Tibial nerve (tissue), 4 donors: ENCODE data around the gene LGALS1. TPM values are rescaled to one million over a fixed set of nuclear protein-coding genes. Genes with fewer than 3 reads are reported as not detected.

Experiments
- DNase-seq, 2 donors: peaks; one replicate each; pipeline ENCODE4 v3.0.0-alpha.2; 2019; ENCODE audit warnings: low spot score in 2 of 2
- H3K27ac ChIP-seq, 4 donors: fragments of 200-600 bp; sonication (generic) in 3 of 4; one replicate each; pipeline ENCODE4 v1.5.1; 2017 to 2019; ENCODE audit warnings: mild to moderate bottlenecking in 1 of 4
- H3K27me3 ChIP-seq, 2 donors: fragments of 200-600 bp; sonication (generic) in 1 of 2; one replicate each; pipeline versions ENCODE4 v1.5.1 to v1.6.0; 2017 to 2019
- H3K36me3 ChIP-seq, 3 donors: fragments of 200-600 bp; sonication (generic); one replicate each; pipeline ENCODE4 v1.5.1; 2018 to 2019
- H3K4me1 ChIP-seq, 4 donors: fragments of 200-600 bp; sonication (generic) in 3 of 4; one replicate each; pipeline ENCODE4 v1.5.1; 2017 to 2019
- H3K4me3 ChIP-seq, 4 donors: fragments of 200-600 bp; sonication (generic) in 3 of 4; one replicate each; pipeline ENCODE4 v1.5.1; 2017 to 2019; ENCODE audit warnings: mild to moderate bottlenecking in 1 of 4, moderate library complexity in 1 of 4
- H3K9me3 ChIP-seq, 4 donors: fragments of 200-600 bp; sonication (generic) in 3 of 4; one replicate each; pipeline ENCODE4 v1.5.1; 2017 to 2019
- CTCF ChIP-seq, 5 experiments: fragments of 200-600 bp in 3 of 5; fragments of 450-650 bp in 2 of 5; sonication (generic) in 3 of 5; IDR thresholded peaks; one replicate each; pipeline ENCODE4 v1.5.1; 2016 to 2019; ENCODE audit warnings: antibody characterized with exemption in 5 of 5, mild to moderate bottlenecking in 3 of 5, moderate library complexity in 2 of 5
- EP300 ChIP-seq, 2 donors: sonication (generic); formaldehyde crosslinking; IDR thresholded peaks; one replicate each; pipeline ENCODE4 v1.6.1; 2017; ENCODE audit warnings: antibody characterized with exemption in 2 of 2, mild to moderate bottlenecking in 1 of 2
- POLR2A ChIP-seq, 2 donors: fragments of 450-650 bp; IDR thresholded peaks; one replicate each; pipeline ENCODE4 v1.6.1; 2017; ENCODE audit warnings: antibody characterized with exemption in 2 of 2, mild to moderate bottlenecking in 2 of 2, moderate library complexity in 2 of 2
- WGBS, 2 donors: methylation state at CpG; one replicate each; pipeline ENCODE4 v1.1.5; 2018; 5-methylcytosine and 5-hydroxymethylcytosine counted together
- total RNA-seq, 4 donors: library from RNA; depleted of rRNA; stranded (reverse); fragments of >200 nt; gene quantifications; one replicate each; pipeline ENCODE4 v1.1.0, GENCODE V29; 2016

Gene LGALS1
- total RNA-seq, 4 donors from 2014 or later = 1,362 to 3,592 (median 2,463) TPM

DNA sequence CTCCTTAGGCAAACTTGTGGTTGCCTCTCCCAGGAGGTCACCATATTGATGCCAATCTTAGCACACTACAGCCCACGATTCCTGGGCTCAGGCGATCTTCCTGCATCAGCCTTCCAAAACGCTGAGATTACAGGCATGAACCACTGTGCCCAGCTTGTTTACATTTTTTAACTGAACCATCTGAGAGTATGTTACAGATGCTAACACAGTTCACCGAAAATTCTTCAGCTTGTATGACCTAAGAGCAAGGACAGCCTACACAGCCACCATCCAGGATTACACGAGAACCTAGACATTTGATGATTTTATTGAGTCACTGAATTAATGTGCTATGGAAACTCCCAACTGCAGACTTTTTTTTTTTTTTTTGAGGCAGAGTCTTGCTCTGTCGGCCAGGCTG lies 5.8 kb upstream of the LGALS1 start:
- Histone ChIP-seq H3K4me3 (no peak overlapping the region), H3K9me3 (no peaks in the 10 kb centered on the region), H3K36me3 (peaks cover 0 to 18% (median 0%) of the 10 kb centered on the region in 3 donors), H3K27me3 (no peaks in the 10 kb centered on the region), H3K27ac (no peak overlapping the region), H3K4me1 (peaks cover 7 to 72% (median 22%) of the 10 kb centered on the region in 4 donors)
- DNase-seq = no peak
- TF ChIP-seq CTCF (IDR thresholded peaks at IDR 0.05) = no peak
- no peak for TF ChIP-seq EP300 (IDR thresholded peaks at IDR 0.05)
- TF ChIP-seq POLR2A (IDR thresholded peaks at IDR 0.05) = no peak
- WGBS, 2 donors = 39 to 52% methylated on average over 6 of the region's 6 CpGs

- no peaks in the 10 kb centered on the region for H3K9me3 ChIP-seq
- H3K36me3 ChIP-seq = peaks cover 0 to 3% (median 0%) of the 10 kb centered on the region in 3 donors
- no peak for DNase-seq
- no peak overlapping the region for H3K4me3 ChIP-seq
- H3K4me1 ChIP-seq = peaks cover 7 to 69% (median 31%) of the 10 kb centered on the region in 4 donors
- H3K27me3 ChIP-seq = no peaks in the 10 kb centered on the region
- peak overlapping the region; percentile 80 to 97 (median 93) for H3K27ac ChIP-seq
- TF ChIP-seq POLR2A (IDR thresholded peaks at IDR 0.05) (no peak), CTCF (IDR thresholded peaks at IDR 0.05) (no peak), EP300 (IDR thresholded peaks at IDR 0.05) (no peak)
- WGBS, 2 donors = 71 to 74% methylated on average over 15 of the region's 15 CpGs
Observed at GRCh38 chr22:37672206-37672919, 3.1 kb upstream of the LGALS1 start.

GRCh38 chr22:37672920-37673455 lies 2.4 kb upstream of the LGALS1 start:
- DNase-seq = no peak
- peaks cover 0 to under 1% (median 0%) of the 10 kb centered on the region in 3 donors for H3K36me3 ChIP-seq
- H3K27ac ChIP-seq = peak overlapping the region; percentile 80 to 97 (median 93)
- H3K9me3 ChIP-seq = no peaks in the 10 kb centered on the region
- peaks cover 7 to 69% (median 38%) of the 10 kb centered on the region in 4 donors for H3K4me1 ChIP-seq
- no peaks in the 10 kb centered on the region for H3K27me3 ChIP-seq
- no peak for TF ChIP-seq POLR2A (IDR thresholded peaks at IDR 0.05)
- TF ChIP-seq CTCF (IDR thresholded peaks at IDR 0.05) = no peak
- no peak for TF ChIP-seq EP300 (IDR thresholded peaks at IDR 0.05)
- 60 to 69% methylated on average over 10 to 11 of the region's 11 CpGs for WGBS, 2 donors
- no peak overlapping the region for H3K4me3 ChIP-seq

DNA sequence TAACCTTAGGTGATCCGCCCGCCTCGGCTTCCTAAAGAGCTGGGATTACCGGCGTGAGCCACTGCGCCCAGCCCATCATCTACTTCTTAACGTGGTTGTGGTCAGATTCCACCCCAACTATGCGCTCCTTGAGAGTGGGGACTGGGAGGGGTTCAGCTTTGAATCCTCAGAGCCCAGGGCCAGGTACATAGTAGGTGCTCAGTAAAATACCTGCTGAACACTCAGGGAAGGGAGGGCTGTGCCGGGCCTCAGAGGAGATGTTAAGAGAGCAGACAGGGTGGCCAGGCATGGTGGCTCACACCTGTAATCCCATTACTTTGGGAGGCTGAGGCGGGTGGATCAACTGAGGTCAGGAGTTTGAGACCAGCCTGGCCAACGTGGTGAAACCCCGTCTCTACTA lies 1.2 kb upstream of the LGALS1 start:
- H3K27me3 ChIP-seq = no peaks in the 10 kb centered on the region
- peaks cover 0 to 9% (median 0%) of the 10 kb centered on the region in 3 donors for H3K36me3 ChIP-seq
- no peak for DNase-seq
- peaks cover 7 to 77% (median 43%) of the 10 kb centered on the region in 4 donors for H3K4me1 ChIP-seq
- TF ChIP-seq EP300 (IDR thresholded peaks at IDR 0.05) (no peak), CTCF (IDR thresholded peaks at IDR 0.05) (no peak), POLR2A (IDR thresholded peaks at IDR 0.05) (no peak)
- H3K27ac ChIP-seq = peak overlapping the region; percentile 80 to 97 (median 93)
- no peaks in the 10 kb centered on the region for H3K9me3 ChIP-seq
- 78 to 80% methylated on average over 12 of the region's 12 CpGs for WGBS, 2 donors
- H3K4me3 ChIP-seq = peak overlapping the region in 3 of 4 donors; percentile 5 to 64 (median 32)
